OCI-LY1 (cell line): ENCODE data around the gene ONECUT3.

Experiments used
- H2AFZ ChIP-seq: fragments of 200-600 bp; sonication (generic), shearing (Covaris generic); 2 replicates; pipeline ENCODE4 v1.6.0; 2014; ENCODE audit warnings: antibody characterized with exemption, mild to moderate bottlenecking, low read length
- H3F3A ChIP-seq: fragments of 200-600 bp; sonication (generic), shearing (Covaris generic); 2 replicates; pipeline ENCODE4 v1.6.0; 2014; ENCODE audit warnings: mild to moderate bottlenecking, antibody characterized with exemption, low read length, moderate library complexity; ENCODE audit not compliant: insufficient read depth
- H3K27ac ChIP-seq: fragments of 200-600 bp; sonication (generic); 2 replicates; pipeline ENCODE4 v1.5.1; 2014; ENCODE audit warnings: low read length, mixed run types, mild to moderate bottlenecking, low read depth; ENCODE audit not compliant: poor library complexity, severe bottlenecking
- H3K27me3 ChIP-seq: fragments of 200-600 bp; sonication (generic); 2 replicates; pipeline ENCODE4 v1.6.0; 2014; ENCODE audit warnings: antibody characterized with exemption, mild to moderate bottlenecking, low read length, moderate library complexity; ENCODE audit not compliant: insufficient read depth
- H3K36me3 ChIP-seq: fragments of 200-600 bp; sonication (generic); 2 replicates; pipeline ENCODE4 v1.6.1; 2014; ENCODE audit warnings: mild to moderate bottlenecking, antibody characterized with exemption, low read length, moderate library complexity, mixed read lengths; ENCODE audit not compliant: insufficient read depth
- H3K4me1 ChIP-seq: fragments of 200-600 bp; sonication (generic); 2 replicates; pipeline ENCODE4 v1.5.1; 2014; ENCODE audit warnings: mild to moderate bottlenecking, low read length, moderate library complexity; ENCODE audit not compliant: insufficient read depth, severe bottlenecking
- H3K4me2 ChIP-seq: fragments of 200-600 bp; sonication (generic), shearing (Covaris generic); 2 replicates; pipeline ENCODE4 v1.6.1; 2014; ENCODE audit warnings: low read length
- H3K4me3 ChIP-seq: fragments of 200-600 bp; sonication (generic); 2 replicates; pipeline ENCODE4 v1.5.1; 2014; ENCODE audit warnings: low read length, low read depth, mild to moderate bottlenecking, mixed read lengths; ENCODE audit not compliant: poor library complexity, severe bottlenecking
- H3K79me2 ChIP-seq: fragments of 200-600 bp; shearing (Covaris generic); 2 replicates; pipeline ENCODE4 v1.6.1; 2016; ENCODE audit warnings: mixed run types, low read length, mixed read lengths; ENCODE audit not compliant: insufficient read depth
- H3K9ac ChIP-seq: fragments of 200-600 bp; sonication (generic), shearing (Covaris generic); 2 replicates; pipeline ENCODE4 v1.6.1; 2014; ENCODE audit warnings: mild to moderate bottlenecking, low read length, mixed read lengths
- H3K9me2 ChIP-seq: fragments of 200-600 bp; sonication (generic), shearing (Covaris generic); 2 replicates; pipeline ENCODE4 v1.6.1; 2014; ENCODE audit warnings: low read depth, mild to moderate bottlenecking, low read length, mixed read lengths
- H3K9me3 ChIP-seq: fragments of 200-600 bp; shearing (Covaris generic); 2 replicates; pipeline ENCODE4 v1.6.1; 2014; ENCODE audit warnings: low read length, mixed read lengths
- H4K20me1 ChIP-seq: fragments of 200-600 bp; sonication (generic), shearing (Covaris generic); 2 replicates; pipeline ENCODE4 v1.6.0; 2016; ENCODE audit warnings: mild to moderate bottlenecking, low read length; ENCODE audit not compliant: insufficient read depth
- CTCF ChIP-seq: fragments of 200-600 bp; sonication (generic), shearing (Covaris generic); IDR thresholded peaks from 2 replicates; pipeline ENCODE4 v1.5.1; 2017; ENCODE audit warnings: mild to moderate bottlenecking, antibody characterized with exemption, low read length, moderate library complexity, mixed read lengths
- EZH2 ChIP-seq: fragments of 200-600 bp; sonication (generic), shearing (Covaris generic); IDR thresholded peaks from 2 replicates; pipeline ENCODE4 v1.8.0; 2017; ENCODE audit warnings: borderline replicate concordance, mixed run types, mild to moderate bottlenecking, antibody characterized with exemption, low read length, moderate library complexity, mixed read lengths

The ONECUT3 gene

GRCh38 chr19:1769645-1769985 lies 16.3 kb downstream of the ONECUT3 start:
- no peaks in the 10 kb centered on the region for H4K20me1 ChIP-seq
- peaks cover 9% of the 10 kb centered on the region for H3K9me3 ChIP-seq
- no peaks in the 10 kb centered on the region for H3F3A ChIP-seq
- no peaks in the 10 kb centered on the region for H3K36me3 ChIP-seq
- H3K9ac ChIP-seq: no peak overlapping the region
- no peaks in the 10 kb centered on the region for H3K4me1 ChIP-seq
- no peak overlapping the region for H3K4me3 ChIP-seq
- no peak overlapping the region for H3K27ac ChIP-seq
- TF ChIP-seq CTCF (no peak), EZH2 (no peak)
- no peak overlapping the region for H2AFZ ChIP-seq
- no peaks in the 10 kb centered on the region for H3K79me2 ChIP-seq
- peaks cover 11% of the 10 kb centered on the region; the same call in 1 of the 2 replicates for H3K27me3 ChIP-seq
- no peak overlapping the region for H3K4me2 ChIP-seq
- H3K9me2 ChIP-seq: no peaks in the 10 kb centered on the region

- Histone ChIP-seq H3K4me2 (no peak overlapping the region), H3K9me3 (peaks cover 9% of the 10 kb centered on the region), H3K79me2 (no peaks in the 10 kb centered on the region), H2AFZ (no peak overlapping the region), H3K4me3 (no peak overlapping the region), H3F3A (no peaks in the 10 kb centered on the region), H3K9me2 (no peaks in the 10 kb centered on the region), H3K9ac (no peak overlapping the region), H3K27ac (no peak overlapping the region), H3K27me3 (peaks cover 11% of the 10 kb centered on the region; the same call in 1 of the 2 replicates), H3K36me3 (no peaks in the 10 kb centered on the region; the same call in 1 of the 2 replicates), H3K4me1 (no peaks in the 10 kb centered on the region), H4K20me1 (no peaks in the 10 kb centered on the region)
- TF ChIP-seq CTCF (no peak), EZH2 (no peak)
These were observed 17.7 kb downstream of the ONECUT3 start for GRCh38 chr19:1770866-1771576.

- H3K27me3 ChIP-seq: peaks cover 11% of the 10 kb centered on the region; the same call in 1 of the 2 replicates
- H3K79me2 ChIP-seq: no peaks in the 10 kb centered on the region
- H3K9me2 ChIP-seq: no peaks in the 10 kb centered on the region
- H4K20me1 ChIP-seq: no peaks in the 10 kb centered on the region
- no peak overlapping the region for H3K27ac ChIP-seq
- no peak overlapping the region for H3K9ac ChIP-seq
- H3K36me3 ChIP-seq: no peaks in the 10 kb centered on the region; the same call in 1 of the 2 replicates
- TF ChIP-seq EZH2 (no peak), CTCF (no peak)
- peaks cover 9% of the 10 kb centered on the region for H3K9me3 ChIP-seq
- no peaks in the 10 kb centered on the region for H3K4me1 ChIP-seq
- H2AFZ ChIP-seq: no peak overlapping the region
- no peak overlapping the region for H3K4me2 ChIP-seq
- no peak overlapping the region for H3K4me3 ChIP-seq
- no peaks in the 10 kb centered on the region for H3F3A ChIP-seq
These were observed 19.9 kb downstream of the ONECUT3 start for GRCh38 chr19:1773184-1773583.
